K562 (cell line): ENCODE data around the gene PPEF2. TPM values are rescaled to one million over a fixed set of nuclear protein-coding genes. Genes with fewer than 3 reads are reported as not detected.

Experiments
- ATAC-seq: fragments of 200-7000 bp; cut with Tn5 transposase; 3 replicates; pipeline ENCODE4 v1.9.1; 2020; ENCODE audit warnings: moderate library complexity
- BruUV-seq: library from RNA; stranded (reverse); fragments of 400-500 nt; replicated peaks from 2 replicates; lab custom pipeline; 2021; lab: Mats Ljungman, UMichigan
- CTCF ChIA-PET: fragments of 300-600 bp; formaldehyde crosslinking; extraction: SDS; loops from one replicate; lab custom pipeline; 2021; ENCODE audit warnings: low intra/inter-chr PET ratio; lab: Yijun Ruan, JAX
- POLR2A ChIA-PET: fragments of 300-600, 350-650 bp; sonication (Branson Sonifier 250); formaldehyde crosslinking; extraction: SDS; loops from one replicate; lab custom pipeline; 2021; ENCODE audit warnings: antibody characterized with exemption, inconsistent platforms; lab: Yijun Ruan, JAX
- DNase-seq, 4 experiments: peaks; one replicate each; pipeline versions ENCODE4 v3.0.0 to v3.0.0-alpha.2; 2011 to 2018; ENCODE audit warnings: low spot score in 3 of 4, mixed read lengths in 3 of 4; ENCODE audit errors: extremely low read depth in 1 of 4
- FAIRE-seq: peaks from 2 replicates; lab custom pipeline; 2011; peaks lifted over from hg19 to GRCh38; lab: Jason Lieb, UNC
- H2AFZ ChIP-seq: 2 replicates; pipeline ENCODE4 v1.6.0; 2011; ENCODE audit warnings: low read depth, low read length, control low read depth, inconsistent platforms
- H3K27ac ChIP-seq: fragments of 200-600 bp; 3 replicates; pipeline ENCODE4 v1.8.0; 2011; ENCODE audit warnings: low read depth, mild to moderate bottlenecking, control low read depth, inconsistent platforms, low read length, moderate library complexity, mixed read lengths; ENCODE audit errors: extremely low read depth
- H3K27me3 ChIP-seq, 2 experiments: fragments of 300-600 bp in 1 of 2; 2 replicates in 1 of 2; 3 replicates in 1 of 2; pipeline versions ENCODE4 v1.6.0 to v1.8.0; 2011; ENCODE audit warnings: inconsistent platforms in 2 of 2, low read length in 2 of 2, mild to moderate bottlenecking in 1 of 2, mixed read lengths in 1 of 2, moderate library complexity in 1 of 2; ENCODE audit not compliant: control insufficient read depth in 2 of 2, insufficient read depth in 2 of 2
- H3K36me3 ChIP-seq: fragments of 300-600 bp; 3 replicates; pipeline ENCODE4 v1.8.0; 2011; ENCODE audit warnings: mild to moderate bottlenecking, low read length, inconsistent platforms; ENCODE audit not compliant: control insufficient read depth, insufficient read depth
- H3K4me1 ChIP-seq, 2 experiments: fragments of 200-600 bp in 1 of 2; replicated peaks in 1 of 2; 2 replicates in 1 of 2; 3 replicates in 1 of 2; pipeline versions ENCODE4 v1.5.1 to v1.8.0; 2011; ENCODE audit warnings: inconsistent platforms in 2 of 2, low read length in 2 of 2, mild to moderate bottlenecking in 1 of 2, mixed read lengths in 1 of 2, moderate library complexity in 1 of 2; ENCODE audit not compliant: control insufficient read depth in 2 of 2, insufficient read depth in 2 of 2
- H3K4me2 ChIP-seq: 2 replicates; pipeline ENCODE4 v1.6.1; 2011; ENCODE audit warnings: low read length, control low read depth, inconsistent platforms, mixed read lengths; ENCODE audit not compliant: insufficient read depth
- H3K4me3 ChIP-seq: fragments of 200-600 bp; sonication (generic), shearing (Covaris generic); 2 replicates; pipeline ENCODE4 v1.5.1; 2016; ENCODE audit warnings: control low read depth, inconsistent platforms
- H3K79me2 ChIP-seq: fragments of 200-600 bp; 3 replicates; pipeline ENCODE4 v1.8.0; 2011; ENCODE audit warnings: low read length, inconsistent platforms; ENCODE audit not compliant: control insufficient read depth, insufficient read depth
- H3K9ac ChIP-seq, 2 experiments: 2 replicates each; pipeline versions ENCODE4 v1.6.0 to v1.6.1; 2011; ENCODE audit warnings: low read depth in 2 of 2, low read length in 2 of 2, control low read depth in 1 of 2, inconsistent platforms in 1 of 2, mild to moderate bottlenecking in 1 of 2, mixed read lengths in 1 of 2; ENCODE audit not compliant: insufficient read depth in 1 of 2
- H3K9me1 ChIP-seq: one replicate; pipeline ENCODE4 v1.6.0; 2011; ENCODE audit warnings: inconsistent platforms, mild to moderate bottlenecking, low read length, moderate library complexity; ENCODE audit not compliant: control insufficient read depth, insufficient read depth
- H3K9me3 ChIP-seq: replicated peaks from 2 replicates; pipeline ENCODE4 v1.5.1; 2011; ENCODE audit warnings: low read depth, low read length, inconsistent platforms; ENCODE audit not compliant: control insufficient read depth, insufficient read depth
- H4K20me1 ChIP-seq: replicated peaks from 2 replicates; pipeline ENCODE4 v1.6.1; 2011; ENCODE audit warnings: low read length, inconsistent platforms, mixed read lengths; ENCODE audit not compliant: control insufficient read depth, insufficient read depth
- CHD4 ChIP-seq: fragments of 200-600 bp; sonication (generic); IDR thresholded peaks from 3 replicates; pipeline ENCODE4 v1.6.1; 2012; ENCODE audit warnings: low read depth, mild to moderate bottlenecking, mixed read lengths, low read length, inconsistent platforms; ENCODE audit not compliant: insufficient read depth, insufficient replicate concordance, poor library complexity, severe bottlenecking
- GABPB1 ChIP-seq: sonication (generic); formaldehyde crosslinking; IDR thresholded peaks from 2 replicates; pipeline ENCODE4 v1.8.0; 2022; ENCODE audit warnings: mild to moderate bottlenecking, missing genetic modification reagents
- HNRNPK ChIP-seq: fragments of 200-400 bp; formaldehyde crosslinking; IDR thresholded peaks from one replicate; pipeline ENCODE4 v1.6.1; 2018; ENCODE audit warnings: mild to moderate bottlenecking, low read depth, low read length; ENCODE audit not compliant: poor library complexity, severe bottlenecking
- MTF1 ChIP-seq: fragments of 250-450 bp; sonication (Bioruptor Pico); IDR thresholded peaks from 2 replicates; pipeline ENCODE4 v1.9.0; 2021; ENCODE audit warnings: moderate library complexity, mild to moderate bottlenecking, inconsistent platforms, borderline replicate concordance
- MYNN ChIP-seq, 2 experiments: sonication (generic); formaldehyde crosslinking in 1 of 2; IDR thresholded peaks; 2 replicates each; pipeline versions ENCODE4 v1.5.0 to v1.6.1; 2016 to 2020; ENCODE audit warnings: antibody characterized with exemption in 1 of 2, missing genetic modification reagents in 1 of 2
- PHTF2 ChIP-seq: fragments of 250-450 bp; sonication (Bioruptor Pico); IDR thresholded peaks from 2 replicates; pipeline ENCODE4 v1.5.0; 2021; ENCODE audit warnings: mild to moderate bottlenecking
- POLR2H ChIP-seq: IDR thresholded peaks from 2 replicates; pipeline ENCODE4 v1.6.1; 2016; ENCODE audit warnings: missing genetic modification characterization, low read depth, mild to moderate bottlenecking, control low read depth, missing compliant biosample characterization, moderate library complexity
- SIN3A ChIP-seq, 2 experiments: fragments of 150-350 bp in 1 of 2; IDR thresholded peaks; 2 replicates each; pipeline ENCODE4 v1.6.1; 2011 to 2016; ENCODE audit warnings: borderline replicate concordance in 2 of 2, low read depth in 2 of 2, low read length in 2 of 2, mild to moderate bottlenecking in 2 of 2, moderate library complexity in 2 of 2; ENCODE audit not compliant: control insufficient read depth in 1 of 2
- SMAD4 ChIP-seq: fragments of 250-450 bp; sonication (Bioruptor Pico); conservative IDR thresholded peaks from 2 replicates; pipeline ENCODE4 v1.8.0; 2021; ENCODE audit warnings: inconsistent platforms, mild to moderate bottlenecking, moderate library complexity
- TRIM28 ChIP-seq: fragments of 450-650 bp; IDR thresholded peaks from 2 replicates; pipeline ENCODE4 v1.6.1; 2017
- ZBTB7A ChIP-seq: IDR thresholded peaks from 2 replicates; pipeline ENCODE4 v1.6.1; 2011; ENCODE audit warnings: low read depth, mild to moderate bottlenecking, low read length, moderate library complexity, borderline replicate concordance; ENCODE audit not compliant: control insufficient read depth
- ZNF134 ChIP-seq: fragments of 250-450 bp; sonication (Bioruptor Pico); conservative IDR thresholded peaks from 2 replicates; pipeline ENCODE4 v1.4.0; 2020
- ZNF224 ChIP-seq: sonication (generic); formaldehyde crosslinking; IDR thresholded peaks from 2 replicates; pipeline ENCODE4 v1.8.0; 2022; ENCODE audit warnings: mild to moderate bottlenecking, missing genetic modification reagents
- WGBS: fragments of 100-300 bp; shearing (Covaris generic); methylation state at CpG from one replicate; pipeline ENCODE4 v1.1.6; 2016; ENCODE audit warnings: low coverage, mixed read lengths; ENCODE audit not compliant: insufficient coverage; ENCODE audit errors: missing lambda C conversion rate; 5-methylcytosine and 5-hydroxymethylcytosine counted together
- in situ Hi-C: fragments of 300-500 bp; cut with MboI; formaldehyde crosslinking; loops from 4 replicates; pipeline ENCODE4 v1.15.0; 2018; ENCODE audit warnings: inconsistent platforms, mixed read lengths
- intact Hi-C: fragments of 100-400 bp; cut with micrococcal nuclease; formaldehyde crosslinking; loops from 2 replicates; pipeline ENCODE4 v1.14.2; 2022
- polyA plus RNA-seq, 8 experiments: library from polyadenylated mRNA; depleted of rRNA in 4 of 8; stranded (reverse) in 5 of 8; unstranded in 3 of 8; fragments of >200 nt; fragmentation: Nextera tagmentation in 2 of 8; fragmentation: Illumina TruSeq in 1 of 8; extraction: Ambion mirVana in 2 of 8; extraction: Trizol in 1 of 8; gene quantifications; 2 replicates each; pipeline versions ENCODE4 v1.2.1 to v1.2.3, GENCODE V29; 2011 to 2014; ENCODE audit warnings: inconsistent platforms in 1 of 8, missing spikeins in 1 of 8
- total RNA-seq, 7 experiments: library from RNA; depleted of rRNA in 6 of 7; stranded (reverse); fragments of >200 nt in 6 of 7; fragmentation: Illumina TruSeq in 2 of 7; extraction: Trizol in 2 of 7; gene quantifications; 2 replicates each; pipeline versions ENCODE4 v1.2.1 to v1.2.3, GENCODE V29; 2011 to 2021; ENCODE audit warnings: low replicate concordance in 1 of 7
- TF ChIP-seq, protein P1 (sequence below): fragments of 250-450 bp; sonication (Bioruptor Pico); IDR thresholded peaks from 2 replicates; pipeline ENCODE4 v1.5.0; 2022; ENCODE audit warnings: mild to moderate bottlenecking
- TF ChIP-seq, protein P2 (sequence below): sonication (generic); formaldehyde crosslinking; IDR thresholded peaks from 2 replicates; pipeline ENCODE4 v1.8.0; 2022; ENCODE audit warnings: missing genetic modification reagents, mild to moderate bottlenecking, borderline replicate concordance
- TF ChIP-seq, protein P3 (sequence below): fragments of 450-650 bp; formaldehyde crosslinking; IDR thresholded peaks from 2 replicates; pipeline ENCODE4 v1.4.0; 2020; ENCODE audit warnings: mild to moderate bottlenecking, moderate library complexity

The PPEF2 gene
- total and polyA plus RNA-seq, 9 of the 15 experiments (the other 6 are each of a cell fraction or from before 2014, with no cell fraction given) = not detected

DNA sequence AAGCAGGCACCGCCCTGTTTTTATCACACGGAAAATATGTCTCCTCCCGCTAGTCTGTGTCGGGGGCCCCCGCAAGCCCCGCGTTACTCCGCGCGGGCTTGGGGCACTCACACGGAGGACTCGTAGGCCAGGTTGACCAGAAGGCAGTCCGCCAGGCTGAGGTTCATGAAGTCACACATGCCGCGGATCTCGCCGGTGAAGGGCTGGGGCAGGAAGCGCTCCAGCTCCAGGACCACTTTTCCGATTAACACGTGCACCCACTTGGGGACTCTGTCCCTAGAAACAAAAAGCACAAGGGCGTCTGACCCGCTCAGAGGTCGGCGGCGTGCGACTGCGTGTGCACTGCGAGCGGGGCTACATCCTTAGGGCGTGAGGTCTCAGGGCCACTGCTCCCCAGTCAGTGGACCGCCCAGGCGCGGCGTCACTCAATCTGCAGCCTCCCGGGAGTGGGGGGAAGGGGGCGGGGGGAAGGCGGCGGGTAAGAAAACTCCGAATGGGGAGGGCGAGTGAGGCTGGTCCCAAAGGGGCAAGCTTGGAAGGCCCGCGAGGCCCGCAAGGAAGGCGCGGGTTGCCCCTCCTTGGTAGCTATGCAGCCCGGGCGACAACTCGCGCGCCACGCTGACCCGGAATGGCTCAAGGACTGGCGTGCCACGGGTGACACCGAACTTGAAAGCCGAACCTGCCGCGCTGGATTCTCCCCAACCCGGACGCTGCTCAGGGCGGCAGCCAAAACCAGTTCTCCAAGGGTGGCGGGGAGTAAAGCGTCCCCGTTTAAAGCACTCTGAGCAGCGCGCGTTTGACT lies 37.8 kb upstream of the PPEF2 start:
- Histone ChIP-seq H3K4me3 (peak overlapping the region; percentile 59), H3K4me2 (peak overlapping the region; percentile 87), H3K79me2 (no peaks in the 10 kb centered on the region), H3K4me1 (peaks cover 0 to 24% of the 10 kb centered on the region in 2 experiments; a peak in 2 of 5 replicates), H3K9me1 (no peaks in the 10 kb centered on the region), H3K36me3 (peaks cover 4% of the 10 kb centered on the region; the same call in 2 of the 3 replicates), H3K9me3 (no peaks in the 10 kb centered on the region), H2AFZ (peak overlapping the region; percentile 96), H4K20me1 (no peaks in the 10 kb centered on the region), H3K9ac (peak overlapping the region; percentile 38 to 90; a peak in 3 of 4 replicates), H3K27me3 (no peaks in the 10 kb centered on the region), H3K27ac (peak overlapping the region; percentile 22; the same call in 1 of the 3 replicates)
- CTCF ChIA-PET = no interaction called here
- under 1% methylated on average over 56 of the region's 67 CpGs for WGBS
- BruUV-seq = TSS peak; percentile 47
- POLR2A ChIA-PET = interaction anchor here (0.6 to 1.1 kb wide), 3 partner anchors 10 to 178 kb away, joined by 3 read pairs; no protein-coding TSS in a partner anchor
- FAIRE-seq = no peak
- ATAC-seq = peak; percentile 89
- in situ Hi-C loops = no loop called here
- peak; percentile 76 to 84 (median 84) for DNase-seq
- intact Hi-C loops = no loop called here
- TF ChIP-seq CHD4 (no peak), MTF1 (CRISPR knock-in tag) (no peak), ZBTB7A (no peak), GABPB1 (CRISPR knock-in tag) (peak; percentile 28; the same call in 1 of the 2 replicates), MYNN (IDR thresholded peaks at IDR 0.05) (no peak), MYNN (CRISPR knock-in tag; IDR thresholded peaks at IDR 0.05) (no peak), TRIM28 (no peak), ZNF134 (CRISPR knock-in tag) (no peak), POLR2H (tag) (no peak), HNRNPK (no peak), SIN3A (IDR thresholded peaks at IDR 0.05; ENCODE audit: borderline replicate concordance in 2 of 2, control insufficient read depth in 1 of 2, low read depth in 2 of 2, low read length in 2 of 2) (0 out of 4 replicates have a peak, but pooled peaks of 1 of the 2 experiments have one; percentile 11), ZNF224 (CRISPR knock-in tag) (no peak), PHTF2 (CRISPR knock-in tag) (no peak), SMAD4 (peak; percentile 56; the same call in 1 of the 2 replicates)
- TF ChIP-seq, protein P1, sequence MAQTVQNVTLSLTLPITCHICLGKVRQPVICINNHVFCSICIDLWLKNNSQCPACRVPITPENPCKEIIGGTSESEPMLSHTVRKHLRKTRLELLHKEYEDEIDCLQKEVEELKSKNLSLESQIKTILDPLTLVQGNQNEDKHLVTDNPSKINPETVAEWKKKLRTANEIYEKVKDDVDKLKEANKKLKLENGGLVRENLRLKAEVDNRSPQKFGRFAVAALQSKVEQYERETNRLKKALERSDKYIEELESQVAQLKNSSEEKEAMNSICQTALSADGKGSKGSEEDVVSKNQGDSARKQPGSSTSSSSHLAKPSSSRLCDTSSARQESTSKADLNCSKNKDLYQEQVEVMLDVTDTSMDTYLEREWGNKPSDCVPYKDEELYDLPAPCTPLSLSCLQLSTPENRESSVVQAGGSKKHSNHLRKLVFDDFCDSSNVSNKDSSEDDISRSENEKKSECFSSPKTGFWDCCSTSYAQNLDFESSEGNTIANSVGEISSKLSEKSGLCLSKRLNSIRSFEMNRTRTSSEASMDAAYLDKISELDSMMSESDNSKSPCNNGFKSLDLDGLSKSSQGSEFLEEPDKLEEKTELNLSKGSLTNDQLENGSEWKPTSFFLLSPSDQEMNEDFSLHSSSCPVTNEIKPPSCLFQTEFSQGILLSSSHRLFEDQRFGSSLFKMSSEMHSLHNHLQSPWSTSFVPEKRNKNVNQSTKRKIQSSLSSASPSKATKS = no peak
- TF ChIP-seq, protein P2, sequence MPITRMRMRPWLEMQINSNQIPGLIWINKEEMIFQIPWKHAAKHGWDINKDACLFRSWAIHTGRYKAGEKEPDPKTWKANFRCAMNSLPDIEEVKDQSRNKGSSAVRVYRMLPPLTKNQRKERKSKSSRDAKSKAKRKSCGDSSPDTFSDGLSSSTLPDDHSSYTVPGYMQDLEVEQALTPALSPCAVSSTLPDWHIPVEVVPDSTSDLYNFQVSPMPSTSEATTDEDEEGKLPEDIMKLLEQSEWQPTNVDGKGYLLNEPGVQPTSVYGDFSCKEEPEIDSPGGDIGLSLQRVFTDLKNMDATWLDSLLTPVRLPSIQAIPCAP (CRISPR knock-in tag) = no peak
- TF ChIP-seq, protein P3, sequence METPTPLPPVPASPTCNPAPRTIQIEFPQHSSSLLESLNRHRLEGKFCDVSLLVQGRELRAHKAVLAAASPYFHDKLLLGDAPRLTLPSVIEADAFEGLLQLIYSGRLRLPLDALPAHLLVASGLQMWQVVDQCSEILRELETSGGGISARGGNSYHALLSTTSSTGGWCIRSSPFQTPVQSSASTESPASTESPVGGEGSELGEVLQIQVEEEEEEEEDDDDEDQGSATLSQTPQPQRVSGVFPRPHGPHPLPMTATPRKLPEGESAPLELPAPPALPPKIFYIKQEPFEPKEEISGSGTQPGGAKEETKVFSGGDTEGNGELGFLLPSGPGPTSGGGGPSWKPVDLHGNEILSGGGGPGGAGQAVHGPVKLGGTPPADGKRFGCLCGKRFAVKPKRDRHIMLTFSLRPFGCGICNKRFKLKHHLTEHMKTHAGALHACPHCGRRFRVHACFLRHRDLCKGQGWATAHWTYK (CRISPR knock-in tag) = no peak
